ENCODE data around the gene LHFPL3.

DNA sequence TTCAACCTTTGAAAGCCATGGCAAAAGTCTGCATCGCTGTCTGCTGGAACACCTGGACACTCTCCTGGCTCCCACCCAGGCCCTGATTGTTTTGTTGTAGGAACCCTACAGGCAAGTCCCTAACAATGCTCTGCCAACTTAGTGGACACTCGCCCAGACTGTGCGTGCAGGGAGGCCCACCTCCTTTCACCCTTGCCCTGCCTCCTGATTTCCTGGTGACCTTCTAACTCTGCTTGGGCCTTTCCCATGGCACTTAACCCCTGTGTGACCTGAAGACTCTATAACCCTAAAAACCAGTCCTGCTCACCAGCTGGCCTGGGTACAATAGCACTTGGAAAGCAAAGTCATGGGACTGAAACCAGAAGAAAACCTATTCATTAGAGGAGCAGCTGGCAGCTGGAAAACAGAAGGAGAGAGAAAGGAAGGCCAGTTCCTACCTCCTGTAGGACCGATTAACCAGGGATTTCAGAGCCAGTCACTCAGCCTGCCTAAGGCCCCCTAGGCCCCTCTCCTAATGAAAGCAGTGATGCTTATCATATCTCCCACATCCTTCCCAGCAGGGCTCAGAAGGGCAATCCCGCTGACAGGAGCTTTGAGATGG is 602.9 kb downstream of the LHFPL3 start:
- no peak for TF ChIP-seq POLR2A (IDR thresholded peaks at IDR 0.05)
- TF ChIP-seq, protein P1, sequence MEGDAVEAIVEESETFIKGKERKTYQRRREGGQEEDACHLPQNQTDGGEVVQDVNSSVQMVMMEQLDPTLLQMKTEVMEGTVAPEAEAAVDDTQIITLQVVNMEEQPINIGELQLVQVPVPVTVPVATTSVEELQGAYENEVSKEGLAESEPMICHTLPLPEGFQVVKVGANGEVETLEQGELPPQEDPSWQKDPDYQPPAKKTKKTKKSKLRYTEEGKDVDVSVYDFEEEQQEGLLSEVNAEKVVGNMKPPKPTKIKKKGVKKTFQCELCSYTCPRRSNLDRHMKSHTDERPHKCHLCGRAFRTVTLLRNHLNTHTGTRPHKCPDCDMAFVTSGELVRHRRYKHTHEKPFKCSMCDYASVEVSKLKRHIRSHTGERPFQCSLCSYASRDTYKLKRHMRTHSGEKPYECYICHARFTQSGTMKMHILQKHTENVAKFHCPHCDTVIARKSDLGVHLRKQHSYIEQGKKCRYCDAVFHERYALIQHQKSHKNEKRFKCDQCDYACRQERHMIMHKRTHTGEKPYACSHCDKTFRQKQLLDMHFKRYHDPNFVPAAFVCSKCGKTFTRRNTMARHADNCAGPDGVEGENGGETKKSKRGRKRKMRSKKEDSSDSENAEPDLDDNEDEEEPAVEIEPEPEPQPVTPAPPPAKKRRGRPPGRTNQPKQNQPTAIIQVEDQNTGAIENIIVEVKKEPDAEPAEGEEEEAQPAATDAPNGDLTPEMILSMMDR (IDR thresholded peaks at IDR 0.05): no peak
